ENCODE data around the gene DDIT4.

DNA sequence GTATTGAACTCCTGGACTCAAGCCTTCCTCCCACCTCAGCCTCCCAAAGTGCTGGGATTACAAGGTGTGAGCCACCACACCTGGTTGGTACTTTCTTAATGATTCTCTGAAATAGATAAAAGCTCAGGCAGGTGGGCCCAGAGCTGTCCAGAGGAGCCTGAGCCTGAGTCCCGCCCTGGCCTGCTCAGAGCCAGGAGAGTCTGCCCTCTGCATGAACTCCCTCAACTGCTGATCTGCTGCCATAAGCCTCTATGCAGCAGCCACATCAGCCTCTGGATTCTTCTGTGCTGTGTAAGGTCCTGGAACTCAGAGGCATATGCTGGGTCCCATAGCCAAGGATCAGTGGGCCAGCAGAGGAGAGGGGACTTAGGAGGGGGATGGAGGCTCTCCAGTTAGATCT, 23.1 kb upstream of the DDIT4 start:
- no peak for TF ChIP-seq POLR2A (IDR thresholded peaks at IDR 0.05; ENCODE audit: low read depth, low read length)
- TF ChIP-seq, protein P1, sequence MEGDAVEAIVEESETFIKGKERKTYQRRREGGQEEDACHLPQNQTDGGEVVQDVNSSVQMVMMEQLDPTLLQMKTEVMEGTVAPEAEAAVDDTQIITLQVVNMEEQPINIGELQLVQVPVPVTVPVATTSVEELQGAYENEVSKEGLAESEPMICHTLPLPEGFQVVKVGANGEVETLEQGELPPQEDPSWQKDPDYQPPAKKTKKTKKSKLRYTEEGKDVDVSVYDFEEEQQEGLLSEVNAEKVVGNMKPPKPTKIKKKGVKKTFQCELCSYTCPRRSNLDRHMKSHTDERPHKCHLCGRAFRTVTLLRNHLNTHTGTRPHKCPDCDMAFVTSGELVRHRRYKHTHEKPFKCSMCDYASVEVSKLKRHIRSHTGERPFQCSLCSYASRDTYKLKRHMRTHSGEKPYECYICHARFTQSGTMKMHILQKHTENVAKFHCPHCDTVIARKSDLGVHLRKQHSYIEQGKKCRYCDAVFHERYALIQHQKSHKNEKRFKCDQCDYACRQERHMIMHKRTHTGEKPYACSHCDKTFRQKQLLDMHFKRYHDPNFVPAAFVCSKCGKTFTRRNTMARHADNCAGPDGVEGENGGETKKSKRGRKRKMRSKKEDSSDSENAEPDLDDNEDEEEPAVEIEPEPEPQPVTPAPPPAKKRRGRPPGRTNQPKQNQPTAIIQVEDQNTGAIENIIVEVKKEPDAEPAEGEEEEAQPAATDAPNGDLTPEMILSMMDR (conservative IDR thresholded peaks at IDR 0.05; ENCODE audit: low read depth, low read length): no peak
- TF ChIP-seq RAD21 (IDR thresholded peaks at IDR 0.05; ENCODE audit: low read length): no peak
- no peak for TF ChIP-seq NFE2L2 (IDR thresholded peaks at IDR 0.05; ENCODE audit: low read depth, low read length)
- no peak for TF ChIP-seq MAFK (IDR thresholded peaks at IDR 0.05; ENCODE audit: low read depth, low read length)
